ENCODE data around the gene TFAP2B.

Gene TFAP2B

DNA sequence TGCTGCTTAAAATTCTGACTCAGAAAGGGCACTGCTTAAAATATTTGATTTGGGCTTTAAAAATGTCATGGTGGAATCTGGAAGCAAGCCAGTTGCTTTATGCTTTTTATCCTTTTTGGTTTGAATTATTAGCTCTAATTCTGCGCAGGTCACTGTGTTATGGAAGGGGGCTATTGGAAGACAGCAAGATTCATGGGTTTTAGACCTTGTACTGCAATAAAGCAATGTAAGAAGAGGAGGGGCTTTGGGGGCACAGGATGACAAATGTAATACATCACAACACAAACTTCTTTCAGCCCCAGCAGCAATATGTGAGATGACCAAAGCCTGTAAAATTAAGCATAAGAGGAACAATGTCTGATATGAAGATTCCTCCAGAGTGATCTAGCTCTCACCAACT, 68.4 kb downstream of the TFAP2B start:
- Histone ChIP-seq H3K27me3 (ENCODE audit: insufficient read depth, low read length, poor library complexity, severe bottlenecking) (no peaks in the 10 kb centered on the region), H3K4me3 (ENCODE audit: low read length, poor library complexity, severe bottlenecking) (no peak overlapping the region), H3K9ac (ENCODE audit: low read depth, low read length, poor library complexity, severe bottlenecking) (no peak overlapping the region), H2AFZ (ENCODE audit: low read length) (no peak overlapping the region), H3K4me1 (ENCODE audit: insufficient read depth, low read length, poor library complexity, severe bottlenecking) (no peaks in the 10 kb centered on the region), H3K9me2 (replicated peaks; ENCODE audit: low read depth, low read length) (no peaks in the 10 kb centered on the region), H3K9me3 (ENCODE audit: insufficient read depth, low read depth, low read length) (no peaks in the 10 kb centered on the region), H3F3A (ENCODE audit: low read depth) (no peaks in the 10 kb centered on the region), H4K20me1 (ENCODE audit: insufficient read depth, low read length, poor library complexity, severe bottlenecking) (no peaks in the 10 kb centered on the region), H3K36me3 (ENCODE audit: insufficient read depth, low read length) (no peaks in the 10 kb centered on the region), H3K4me2 (ENCODE audit: low read depth, low read length, poor library complexity, severe bottlenecking) (no peak overlapping the region), H3K79me2 (ENCODE audit: insufficient read depth, low read length) (no peaks in the 10 kb centered on the region)
- TF ChIP-seq, protein P1, sequence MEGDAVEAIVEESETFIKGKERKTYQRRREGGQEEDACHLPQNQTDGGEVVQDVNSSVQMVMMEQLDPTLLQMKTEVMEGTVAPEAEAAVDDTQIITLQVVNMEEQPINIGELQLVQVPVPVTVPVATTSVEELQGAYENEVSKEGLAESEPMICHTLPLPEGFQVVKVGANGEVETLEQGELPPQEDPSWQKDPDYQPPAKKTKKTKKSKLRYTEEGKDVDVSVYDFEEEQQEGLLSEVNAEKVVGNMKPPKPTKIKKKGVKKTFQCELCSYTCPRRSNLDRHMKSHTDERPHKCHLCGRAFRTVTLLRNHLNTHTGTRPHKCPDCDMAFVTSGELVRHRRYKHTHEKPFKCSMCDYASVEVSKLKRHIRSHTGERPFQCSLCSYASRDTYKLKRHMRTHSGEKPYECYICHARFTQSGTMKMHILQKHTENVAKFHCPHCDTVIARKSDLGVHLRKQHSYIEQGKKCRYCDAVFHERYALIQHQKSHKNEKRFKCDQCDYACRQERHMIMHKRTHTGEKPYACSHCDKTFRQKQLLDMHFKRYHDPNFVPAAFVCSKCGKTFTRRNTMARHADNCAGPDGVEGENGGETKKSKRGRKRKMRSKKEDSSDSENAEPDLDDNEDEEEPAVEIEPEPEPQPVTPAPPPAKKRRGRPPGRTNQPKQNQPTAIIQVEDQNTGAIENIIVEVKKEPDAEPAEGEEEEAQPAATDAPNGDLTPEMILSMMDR (conservative IDR thresholded peaks at IDR 0.05; ENCODE audit: low read length), result no peak
- TF ChIP-seq EZH2phosphoT487 (IDR thresholded peaks at IDR 0.05; ENCODE audit: borderline replicate concordance), result no peak

- no peaks in the 10 kb centered on the region for H3K36me3 ChIP-seq (ENCODE audit: insufficient read depth, low read length)
- H3K4me3 ChIP-seq (ENCODE audit: low read length, poor library complexity, severe bottlenecking), result no peak overlapping the region
Measured at GRCh38 chr6:50889497-50889896, 70.8 kb downstream of the TFAP2B start.

DNA sequence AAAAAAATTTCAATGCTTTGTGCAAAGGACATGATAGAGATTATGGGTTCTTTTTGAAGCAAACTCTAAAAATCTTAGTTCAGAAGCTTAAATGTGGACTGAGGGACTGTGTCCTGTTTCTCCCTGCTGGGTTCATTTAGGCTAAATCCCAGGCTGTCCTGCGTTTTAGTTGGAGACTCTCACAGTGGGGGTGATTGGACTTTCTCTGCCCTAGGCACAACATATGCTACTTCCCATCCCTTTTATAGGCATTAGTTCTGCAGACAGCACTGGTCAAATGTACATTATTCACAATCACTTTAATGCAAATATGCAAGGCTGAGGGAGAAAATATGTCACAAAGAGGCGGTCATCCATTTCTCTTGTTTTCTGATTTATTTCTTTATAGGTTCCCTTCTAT, 71.3 kb downstream of the TFAP2B start:
- H3F3A ChIP-seq (ENCODE audit: low read depth), result no peaks in the 10 kb centered on the region
- no peaks in the 10 kb centered on the region for H3K4me1 ChIP-seq (ENCODE audit: insufficient read depth, low read length, poor library complexity, severe bottlenecking)
- no peak overlapping the region for H2AFZ ChIP-seq (ENCODE audit: low read length)

More at GRCh38 chr6:50889497-50889896, 70.8 kb downstream of the TFAP2B start:
- H3K9me3 ChIP-seq (ENCODE audit: insufficient read depth, low read depth, low read length), result no peaks in the 10 kb centered on the region
- H2AFZ ChIP-seq (ENCODE audit: low read length), result no peak overlapping the region
- H3K9me2 ChIP-seq (replicated peaks; ENCODE audit: low read depth, low read length), result no peaks in the 10 kb centered on the region
- H3K79me2 ChIP-seq (ENCODE audit: insufficient read depth, low read length), result no peaks in the 10 kb centered on the region
- no peaks in the 10 kb centered on the region for H3K27me3 ChIP-seq (ENCODE audit: insufficient read depth, low read length, poor library complexity, severe bottlenecking)
- TF ChIP-seq, protein P1 (conservative IDR thresholded peaks at IDR 0.05; ENCODE audit: low read length), result no peak
- no peak for TF ChIP-seq EZH2phosphoT487 (IDR thresholded peaks at IDR 0.05; ENCODE audit: borderline replicate concordance)
- no peaks in the 10 kb centered on the region for H3K4me1 ChIP-seq (ENCODE audit: insufficient read depth, low read length, poor library complexity, severe bottlenecking)
- H3K9ac ChIP-seq (ENCODE audit: low read depth, low read length, poor library complexity, severe bottlenecking), result no peak overlapping the region
- no peak overlapping the region for H3K4me2 ChIP-seq (ENCODE audit: low read depth, low read length, poor library complexity, severe bottlenecking)
- no peaks in the 10 kb centered on the region for H3F3A ChIP-seq (ENCODE audit: low read depth)
- H4K20me1 ChIP-seq (ENCODE audit: insufficient read depth, low read length, poor library complexity, severe bottlenecking), result no peaks in the 10 kb centered on the region

More for the DNA sequence above, 71.3 kb downstream of the TFAP2B start:
- no peak overlapping the region for H3K4me2 ChIP-seq (ENCODE audit: low read depth, low read length, poor library complexity, severe bottlenecking)
- no peaks in the 10 kb centered on the region for H3K9me2 ChIP-seq (replicated peaks; ENCODE audit: low read depth, low read length)
- H4K20me1 ChIP-seq (ENCODE audit: insufficient read depth, low read length, poor library complexity, severe bottlenecking), result no peaks in the 10 kb centered on the region
- no peaks in the 10 kb centered on the region for H3K27me3 ChIP-seq (ENCODE audit: insufficient read depth, low read length, poor library complexity, severe bottlenecking)
- no peak overlapping the region for H3K4me3 ChIP-seq (ENCODE audit: low read length, poor library complexity, severe bottlenecking)
- TF ChIP-seq, protein P1 (conservative IDR thresholded peaks at IDR 0.05; ENCODE audit: low read length), result no peak
- TF ChIP-seq EZH2phosphoT487 (IDR thresholded peaks at IDR 0.05; ENCODE audit: borderline replicate concordance), result no peak
- H3K9ac ChIP-seq (ENCODE audit: low read depth, low read length, poor library complexity, severe bottlenecking), result no peak overlapping the region
- no peaks in the 10 kb centered on the region for H3K9me3 ChIP-seq (ENCODE audit: insufficient read depth, low read depth, low read length)
- H3K36me3 ChIP-seq (ENCODE audit: insufficient read depth, low read length), result no peaks in the 10 kb centered on the region
- H3K79me2 ChIP-seq (ENCODE audit: insufficient read depth, low read length), result no peaks in the 10 kb centered on the region

All from Loucy (cell line).